OCI-M1 (cell line): ENCODE data around the gene NHSL2.
"Not testable (repeated sequence)": the region's sequence is repeated elsewhere in the genome, so short reads cannot be mapped to it uniquely, and the experiment has no call there.

Experiments
- DNase-seq: peaks from one replicate; lab custom pipeline; 2025; lab: John Stamatoyannopoulos, UW

NHSL2 gene

GRCh38 chrX:72042852-72043248 is 132.2 kb downstream of the NHSL2 start:
- no peak for DNase-seq

- no peak for DNase-seq
These were observed 133.0 kb downstream of the NHSL2 start for GRCh38 chrX:72043636-72044035.

GRCh38 chrX:72045141-72045540 is 134.5 kb downstream of the NHSL2 start:
- DNase-seq, result no peak

GRCh38 chrX:72045552-72046277 is 135.1 kb downstream of the NHSL2 start:
- no peak for DNase-seq

- no peak for DNase-seq
These were observed 135.8 kb downstream of the NHSL2 start for GRCh38 chrX:72046447-72046846.

GRCh38 chrX:72048510-72049455 is 138.1 kb downstream of the NHSL2 start:
- no peak for DNase-seq

- no peak for DNase-seq
These were observed 139.4 kb downstream of the NHSL2 start for GRCh38 chrX:72050011-72050410.

- DNase-seq, result no peak
These were observed 140.9 kb downstream of the NHSL2 start for GRCh38 chrX:72051589-72051988.

GRCh38 chrX:72052415-72053090 is 141.9 kb downstream of the NHSL2 start:
- DNase-seq, result no peak

- no peak for DNase-seq
These were observed 142.9 kb downstream of the NHSL2 start for GRCh38 chrX:72053508-72053907.

GRCh38 chrX:72054779-72055489 is 144.3 kb downstream of the NHSL2 start:
- no peak for DNase-seq

GRCh38 chrX:72057331-72057730 is 146.7 kb downstream of the NHSL2 start:
- peak; percentile 57 for DNase-seq

GRCh38 chrX:72057849-72058248 is 147.2 kb downstream of the NHSL2 start:
- DNase-seq, result no peak

GRCh38 chrX:72058346-72058745 is 147.7 kb downstream of the NHSL2 start:
- not testable (repeated sequence) for DNase-seq

- DNase-seq, result peak; percentile 0
These were observed 149.7 kb downstream of the NHSL2 start for GRCh38 chrX:72060196-72060920.

- no peak for DNase-seq
These were observed 150.4 kb downstream of the NHSL2 start for GRCh38 chrX:72060921-72061490.

- no peak for DNase-seq
These were observed 152.3 kb downstream of the NHSL2 start for GRCh38 chrX:72062916-72063315.

GRCh38 chrX:72069350-72070160 is 158.9 kb downstream of the NHSL2 start:
- DNase-seq, result no peak

GRCh38 chrX:72071213-72071612 is 160.6 kb downstream of the NHSL2 start:
- DNase-seq, result no peak

GRCh38 chrX:72073633-72074032 is 163.0 kb downstream of the NHSL2 start:
- no peak for DNase-seq
